ENCODE data around the gene CEP63.

- TF ChIP-seq CTCF (IDR thresholded peaks at IDR 0.05): no peak
- no peak for TF ChIP-seq POLR2A (IDR thresholded peaks at IDR 0.05)
Observed at GRCh38 chr3:134620476-134621115, 134.7 kb downstream of the CEP63 start.
